ENCODE data around the gene TOM1L2.
"Not testable (repeated sequence)": the region's sequence is repeated elsewhere in the genome, so short reads cannot be mapped to it uniquely, and the experiment has no call there.

Gene TOM1L2

DNA sequence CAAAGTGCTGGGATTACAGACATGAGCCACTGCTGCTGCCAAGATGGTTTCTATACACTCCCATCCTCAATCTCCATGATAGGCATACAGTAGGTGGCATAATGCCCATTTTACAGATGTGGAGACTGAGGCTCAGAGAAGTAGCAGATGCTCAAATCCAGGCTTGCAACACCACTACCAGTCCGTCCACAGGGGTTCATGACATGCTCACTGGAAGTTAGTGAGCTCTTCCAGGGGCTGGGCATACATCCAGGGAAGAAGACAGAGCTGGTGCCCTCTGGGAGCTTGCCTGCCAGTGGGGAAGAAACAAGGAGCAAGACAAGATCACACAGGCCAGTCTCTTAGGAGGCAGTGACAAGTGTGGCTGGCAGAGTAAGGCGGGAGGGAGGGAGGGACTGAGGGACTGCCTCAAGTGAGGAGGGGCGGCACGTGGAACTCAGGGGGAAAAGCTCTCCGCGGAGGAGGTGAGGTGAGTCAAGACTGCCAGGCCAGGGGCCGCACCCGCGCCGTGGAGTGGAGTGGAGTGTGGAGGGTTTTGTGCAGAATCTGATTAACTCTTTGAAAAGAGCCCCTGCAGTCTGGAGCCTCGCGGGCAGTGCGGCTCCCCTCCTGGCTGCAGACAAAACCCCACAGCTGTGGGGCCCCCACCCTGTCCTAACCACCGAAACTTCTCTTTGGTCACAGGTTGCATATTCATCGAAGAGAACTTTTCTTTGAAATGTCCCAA is 163.3 kb downstream of the TOM1L2 start:
- Mint-ChIP-seq H3K36me3 (ENCODE audit: low read depth) (peaks cover 91% of the 10 kb centered on the region), H3K4me3 (no peak overlapping the region), H3K27ac (no peak overlapping the region), H3K27me3 (no peaks in the 10 kb centered on the region), H3K4me1 (ENCODE audit: low read depth) (no peaks in the 10 kb centered on the region), H3K9me3 (no peaks in the 10 kb centered on the region)
- intact Hi-C loops (cut with micrococcal nuclease): no loop called here

GRCh38 chr17:17808200-17808599 is 164.0 kb downstream of the TOM1L2 start:
- peak overlapping the region; percentile 58 for H3K27ac Mint-ChIP-seq
- H3K4me1 Mint-ChIP-seq (ENCODE audit: low read depth); H3K9me3 Mint-ChIP-seq; H3K27me3 Mint-ChIP-seq; H3K4me3 Mint-ChIP-seq; intact Hi-C loops (cut with micrococcal nuclease): not testable (repeated sequence)
- peaks cover 91% of the 10 kb centered on the region for H3K36me3 Mint-ChIP-seq (ENCODE audit: low read depth)

DNA sequence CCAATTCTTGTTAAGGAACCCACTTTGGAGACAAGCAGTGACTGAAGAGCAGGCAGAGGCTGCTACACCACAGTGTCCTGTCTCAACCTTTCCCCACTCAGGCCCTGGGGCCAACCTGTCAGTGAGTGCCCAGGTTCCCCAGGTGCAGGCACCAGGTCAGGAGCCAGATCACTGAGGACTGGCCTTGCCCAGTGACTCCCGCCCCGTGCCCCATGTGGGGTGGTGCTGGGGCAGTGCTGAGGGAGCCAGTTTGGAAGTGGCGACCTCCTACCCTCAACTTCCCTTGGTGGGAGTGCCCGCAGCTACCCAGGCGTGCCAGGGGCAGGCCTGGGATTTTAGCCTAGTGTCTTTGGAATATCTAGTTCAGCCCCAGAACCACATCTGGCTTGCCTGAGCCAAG is 164.8 kb downstream of the TOM1L2 start:
- intact Hi-C loops (cut with micrococcal nuclease): no loop called here
- Mint-ChIP-seq H3K4me3 (no peak overlapping the region), H3K9me3 (no peaks in the 10 kb centered on the region), H3K27me3 (no peaks in the 10 kb centered on the region), H3K4me1 (ENCODE audit: low read depth) (no peaks in the 10 kb centered on the region), H3K27ac (peak overlapping the region; percentile 58), H3K36me3 (ENCODE audit: low read depth) (peaks cover 84% of the 10 kb centered on the region)

DNA sequence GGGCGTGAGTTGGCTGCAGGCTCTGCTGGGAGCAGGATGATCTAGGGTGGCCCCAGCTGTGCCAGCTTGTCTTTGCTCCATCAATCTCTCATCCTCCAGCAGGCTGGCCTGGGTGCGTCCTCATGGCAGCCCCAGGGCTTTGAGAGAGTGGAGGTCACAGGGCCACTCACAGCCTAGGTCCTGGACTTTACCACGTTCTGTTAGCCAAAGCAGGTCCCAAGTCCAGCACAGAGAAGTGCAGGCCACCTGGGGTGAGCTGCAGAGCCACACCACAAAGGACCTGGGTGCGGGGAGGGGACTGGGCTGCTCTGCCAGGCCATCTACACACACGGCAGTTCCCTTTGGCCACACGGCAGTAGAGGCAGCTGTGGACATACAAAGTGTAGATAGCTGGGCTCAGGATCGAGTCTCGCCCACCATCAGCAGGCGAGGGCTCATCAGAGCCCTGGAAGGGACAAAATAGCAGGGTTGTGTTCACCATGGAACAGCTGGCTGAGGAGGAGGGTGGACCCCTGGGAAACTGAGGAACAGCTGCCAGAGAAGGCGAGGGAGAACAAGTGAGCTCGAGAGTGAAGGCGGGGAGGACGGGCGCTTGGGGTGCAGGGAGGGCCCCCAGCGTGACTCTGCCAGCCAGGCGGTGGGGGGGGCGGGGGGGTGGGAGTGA is 165.5 kb downstream of the TOM1L2 start:
- Mint-ChIP-seq H3K36me3 (ENCODE audit: low read depth) (peaks cover 83% of the 10 kb centered on the region), H3K9me3 (no peaks in the 10 kb centered on the region), H3K27ac (no peak overlapping the region), H3K4me1 (ENCODE audit: low read depth) (no peaks in the 10 kb centered on the region), H3K4me3 (no peak overlapping the region), H3K27me3 (no peaks in the 10 kb centered on the region)
- intact Hi-C loops (cut with micrococcal nuclease): no loop called here

GRCh38 chr17:17806035-17806434 is 166.2 kb downstream of the TOM1L2 start:
- Mint-ChIP-seq H3K27ac (no peak overlapping the region), H3K9me3 (no peaks in the 10 kb centered on the region), H3K36me3 (ENCODE audit: low read depth) (peaks cover 77% of the 10 kb centered on the region), H3K4me3 (no peak overlapping the region), H3K27me3 (no peaks in the 10 kb centered on the region), H3K4me1 (ENCODE audit: low read depth) (no peaks in the 10 kb centered on the region)
- intact Hi-C loops (cut with micrococcal nuclease): no loop called here

DNA sequence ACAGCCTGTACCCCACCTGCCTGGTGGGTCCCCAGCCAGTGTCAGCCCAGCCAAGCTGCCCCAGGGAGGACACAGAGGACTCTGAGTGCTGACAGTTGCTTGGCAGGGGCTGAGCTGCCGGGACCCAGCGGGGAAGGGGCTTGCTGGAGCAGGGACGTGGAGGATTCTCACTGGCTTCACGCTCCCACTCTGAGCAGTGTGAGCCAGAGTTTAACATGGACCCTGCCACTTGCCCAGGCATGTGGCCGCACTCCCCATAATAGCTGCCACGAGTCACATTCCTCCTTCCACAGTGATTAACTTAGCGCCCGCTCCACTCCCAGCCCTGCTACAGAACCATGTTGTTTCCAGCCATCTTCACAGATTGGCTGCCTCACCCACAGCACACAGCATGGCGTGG is 166.6 kb downstream of the TOM1L2 start:
- intact Hi-C loops (cut with micrococcal nuclease): no loop called here
- Mint-ChIP-seq H3K36me3 (ENCODE audit: low read depth) (peaks cover 73% of the 10 kb centered on the region), H3K27me3 (no peaks in the 10 kb centered on the region), H3K27ac (no peak overlapping the region), H3K9me3 (no peaks in the 10 kb centered on the region), H3K4me3 (no peak overlapping the region), H3K4me1 (ENCODE audit: low read depth) (no peaks in the 10 kb centered on the region)

GRCh38 chr17:17804007-17804406 is 168.2 kb downstream of the TOM1L2 start:
- no peaks in the 10 kb centered on the region for H3K4me1 Mint-ChIP-seq (ENCODE audit: low read depth)
- H3K36me3 Mint-ChIP-seq (ENCODE audit: low read depth): peaks cover 72% of the 10 kb centered on the region
- H3K27me3 Mint-ChIP-seq: no peaks in the 10 kb centered on the region
- H3K4me3 Mint-ChIP-seq: no peak overlapping the region
- H3K9me3 Mint-ChIP-seq: no peaks in the 10 kb centered on the region
- no peak overlapping the region for H3K27ac Mint-ChIP-seq
- intact Hi-C loops (cut with micrococcal nuclease): no loop called here

DNA sequence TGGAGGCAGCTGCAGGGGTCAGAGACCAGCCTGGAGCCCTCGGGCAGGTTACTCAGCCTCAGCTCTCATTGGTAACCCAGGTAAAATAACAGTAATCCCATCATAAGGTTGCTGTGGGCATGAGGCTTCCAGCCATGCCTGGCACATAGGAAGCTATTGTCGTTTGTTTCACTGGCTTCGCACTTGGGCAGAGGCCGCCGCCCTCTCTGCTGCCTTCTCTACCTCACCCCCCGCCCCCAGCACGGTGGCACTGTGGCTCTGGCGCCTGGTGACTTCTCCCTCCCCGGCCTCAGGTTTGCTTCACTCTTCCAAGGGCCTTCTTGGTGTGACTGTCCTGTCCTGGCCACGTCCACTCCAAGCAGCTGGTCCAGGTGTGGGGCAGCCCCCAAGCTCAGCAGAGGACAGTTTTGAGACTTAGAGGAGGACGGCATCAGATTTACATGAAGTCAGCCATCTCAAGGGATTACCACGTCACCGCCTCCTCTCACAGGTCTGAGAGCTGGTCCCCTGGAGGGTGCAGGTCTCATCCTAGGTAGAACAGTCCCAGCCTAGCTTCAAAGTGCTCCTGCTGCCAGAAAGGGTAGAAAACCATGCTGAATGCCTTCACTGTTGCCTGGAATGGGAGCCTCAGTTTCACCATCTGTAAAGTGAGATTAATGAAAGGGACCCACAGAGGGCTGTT is 170.3 kb downstream of the TOM1L2 start:
- Mint-ChIP-seq H3K9me3 (no peaks in the 10 kb centered on the region), H3K4me3 (no peak overlapping the region), H3K27ac (no peak overlapping the region), H3K4me1 (ENCODE audit: low read depth) (no peaks in the 10 kb centered on the region), H3K27me3 (no peaks in the 10 kb centered on the region), H3K36me3 (ENCODE audit: low read depth) (peaks cover 78% of the 10 kb centered on the region)
- intact Hi-C loops (cut with micrococcal nuclease): no loop called here

GRCh38 chr17:17800504-17801021 is 171.6 kb downstream of the TOM1L2 start:
- intact Hi-C loops (cut with micrococcal nuclease): no loop called here
- Mint-ChIP-seq H3K27ac (no peak overlapping the region), H3K9me3 (no peaks in the 10 kb centered on the region), H3K4me1 (ENCODE audit: low read depth) (no peaks in the 10 kb centered on the region), H3K36me3 (ENCODE audit: low read depth) (peaks cover 79% of the 10 kb centered on the region), H3K27me3 (no peaks in the 10 kb centered on the region), H3K4me3 (no peak overlapping the region)

- Mint-ChIP-seq H3K9me3 (no peaks in the 10 kb centered on the region), H3K4me3 (no peak overlapping the region), H3K27ac (no peak overlapping the region), H3K4me1 (ENCODE audit: low read depth) (no peaks in the 10 kb centered on the region), H3K27me3 (no peaks in the 10 kb centered on the region), H3K36me3 (ENCODE audit: low read depth) (peaks cover 82% of the 10 kb centered on the region)
- intact Hi-C loops (cut with micrococcal nuclease): no loop called here
Measured at GRCh38 chr17:17798573-17799255, 173.5 kb downstream of the TOM1L2 start.

GRCh38 chr17:17798010-17798556 is 174.1 kb downstream of the TOM1L2 start:
- Mint-ChIP-seq H3K4me1 (ENCODE audit: low read depth) (no peaks in the 10 kb centered on the region), H3K27me3 (no peaks in the 10 kb centered on the region), H3K27ac (no peak overlapping the region), H3K9me3 (no peaks in the 10 kb centered on the region), H3K4me3 (no peak overlapping the region), H3K36me3 (ENCODE audit: low read depth) (peaks cover 82% of the 10 kb centered on the region)
- intact Hi-C loops (cut with micrococcal nuclease): no loop called here

DNA sequence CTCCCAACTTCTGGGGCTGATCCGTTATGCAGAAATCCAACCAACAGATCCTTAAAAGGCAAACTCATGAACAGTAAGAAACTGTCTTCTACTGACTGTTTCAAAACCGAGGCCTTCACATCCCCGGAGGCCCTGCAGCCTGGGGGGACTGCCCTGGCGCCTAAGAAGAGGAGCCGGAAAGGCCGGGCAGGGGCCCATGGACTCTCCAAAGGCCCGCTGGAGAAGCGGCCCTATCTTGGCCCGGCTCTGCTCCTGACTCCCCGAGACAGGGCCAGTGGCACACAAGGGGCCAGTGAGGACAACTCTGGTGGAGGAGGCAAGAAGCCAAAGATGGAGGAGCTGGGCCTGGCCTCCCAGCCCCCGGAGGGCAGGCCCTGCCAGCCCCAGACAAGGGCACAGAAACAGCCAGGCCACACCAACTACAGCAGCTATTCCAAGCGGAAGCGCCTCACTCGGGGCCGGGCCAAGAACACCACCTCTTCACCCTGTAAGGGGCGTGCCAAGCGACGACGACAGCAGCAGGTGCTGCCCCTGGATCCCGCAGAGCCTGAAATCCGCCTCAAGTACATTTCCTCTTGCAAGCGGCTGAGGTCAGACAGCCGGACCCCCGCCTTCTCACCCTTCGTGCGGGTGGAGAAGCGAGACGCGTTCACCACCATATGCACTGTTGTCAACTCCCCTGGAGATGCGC is 174.9 kb downstream of the TOM1L2 start:
- Mint-ChIP-seq H3K4me1 (ENCODE audit: low read depth) (peaks cover 8% of the 10 kb centered on the region), H3K9me3 (no peaks in the 10 kb centered on the region), H3K36me3 (ENCODE audit: low read depth) (peaks cover 84% of the 10 kb centered on the region), H3K4me3 (no peak overlapping the region), H3K27ac (no peak overlapping the region), H3K27me3 (no peaks in the 10 kb centered on the region)
- intact Hi-C loops (cut with micrococcal nuclease): no loop called here

DNA sequence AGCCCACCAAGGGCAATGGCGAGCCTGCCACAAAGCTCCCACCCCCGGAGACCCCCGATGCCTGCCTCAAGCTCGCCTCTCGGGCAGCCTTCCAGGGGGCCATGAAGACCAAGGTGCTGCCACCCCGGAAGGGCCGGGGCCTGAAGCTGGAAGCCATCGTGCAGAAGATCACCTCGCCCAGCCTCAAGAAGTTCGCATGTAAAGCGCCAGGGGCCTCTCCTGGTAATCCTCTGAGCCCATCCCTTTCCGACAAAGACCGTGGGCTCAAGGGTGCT is 175.5 kb downstream of the TOM1L2 start:
- Mint-ChIP-seq H3K36me3 (ENCODE audit: low read depth) (peaks cover 78% of the 10 kb centered on the region), H3K4me1 (ENCODE audit: low read depth) (peaks cover 13% of the 10 kb centered on the region), H3K4me3 (no peak overlapping the region), H3K9me3 (no peaks in the 10 kb centered on the region), H3K27me3 (peaks cover 3% of the 10 kb centered on the region), H3K27ac (no peak overlapping the region)
- intact Hi-C loops (cut with micrococcal nuclease): no loop called here
